EL (cell line): ENCODE measurements around the gene FCHO2.

ENCODE experiments used
- DNase-seq: peaks from one replicate; pipeline ENCODE4 v3.0.0-alpha.2; 2016

Gene FCHO2

DNA sequence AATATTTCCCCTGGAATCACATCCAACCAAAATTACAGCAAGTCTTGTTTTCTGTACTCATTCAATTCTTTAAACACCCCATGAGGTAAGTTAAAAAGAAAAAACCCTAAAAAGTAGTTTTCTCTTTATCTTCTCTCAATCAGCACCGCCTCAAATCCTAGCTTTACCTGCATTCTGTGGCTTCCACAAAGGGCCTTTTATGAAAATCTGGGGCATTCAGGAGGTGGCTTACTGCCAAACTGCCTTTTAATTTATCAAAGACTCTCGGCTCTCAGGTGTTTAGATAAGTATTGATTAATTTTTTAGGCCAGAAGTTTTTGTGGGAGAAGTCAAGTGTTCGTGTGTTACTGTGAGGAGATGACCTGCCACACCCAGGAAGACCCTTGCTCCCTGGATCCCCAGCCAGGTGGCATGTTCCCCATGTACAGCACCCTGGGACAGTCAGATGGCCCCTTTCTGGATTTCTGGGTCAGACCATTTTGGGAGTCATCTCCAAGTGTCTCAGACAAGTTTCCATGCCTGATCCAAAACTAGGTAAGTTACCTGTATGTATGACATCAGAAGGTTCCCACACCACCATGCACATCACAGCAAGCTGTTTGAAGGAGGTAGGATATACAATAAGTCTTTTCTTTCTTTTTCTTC lies 158.3 kb downstream of the FCHO2 start:
- DNase-seq, result no peak

DNA sequence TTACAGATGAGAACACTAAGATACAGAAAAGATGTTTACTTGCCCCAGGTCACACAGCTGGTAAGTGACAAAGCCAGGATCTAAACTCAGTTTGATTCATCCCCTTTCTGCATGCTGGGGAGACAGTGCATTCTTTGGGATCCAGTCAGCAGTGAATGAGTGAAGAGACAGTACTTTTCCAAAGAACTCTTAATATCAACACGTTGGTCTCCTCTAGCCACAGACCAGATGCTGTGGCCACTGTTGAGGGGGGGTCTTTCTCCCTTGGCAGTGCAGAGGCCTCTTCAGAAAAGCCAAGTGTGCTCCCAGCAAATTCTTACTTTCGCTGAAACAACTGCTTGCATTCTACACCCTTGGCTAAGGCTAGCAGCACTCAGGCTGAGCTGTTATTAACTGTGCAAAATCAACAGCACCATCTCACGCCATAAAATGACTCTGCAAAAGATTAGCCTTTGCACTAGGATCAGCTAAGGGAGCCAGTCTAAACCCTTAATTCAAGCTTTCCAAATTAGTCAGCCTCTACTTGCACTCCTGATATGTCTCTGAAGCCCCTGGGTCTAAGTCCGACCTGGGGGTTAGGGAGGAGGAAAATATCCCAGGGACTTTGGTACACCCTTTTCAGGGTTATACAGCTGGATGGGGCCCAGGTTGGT lies 159.7 kb downstream of the FCHO2 start:
- DNase-seq, result peak; percentile 90

DNA sequence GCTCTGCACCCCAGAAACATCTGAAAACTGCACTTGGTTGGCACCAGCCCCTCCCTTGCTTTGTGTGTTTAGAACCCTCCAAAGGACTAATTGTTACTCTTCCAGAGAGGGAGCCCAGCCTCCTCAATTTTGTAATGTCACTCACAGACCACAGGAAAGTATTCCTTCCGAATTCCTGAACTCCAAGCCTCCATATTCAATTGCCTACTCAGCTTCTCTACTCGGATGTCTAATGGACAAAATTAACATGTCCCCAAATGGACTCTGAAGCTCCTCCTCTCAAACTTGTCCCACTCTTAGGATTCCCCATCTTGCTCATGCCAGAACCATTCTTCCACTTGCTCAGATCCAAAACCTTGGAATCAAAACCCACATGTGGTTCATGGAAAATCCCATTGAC lies 160.7 kb downstream of the FCHO2 start:
- no peak for DNase-seq

DNA sequence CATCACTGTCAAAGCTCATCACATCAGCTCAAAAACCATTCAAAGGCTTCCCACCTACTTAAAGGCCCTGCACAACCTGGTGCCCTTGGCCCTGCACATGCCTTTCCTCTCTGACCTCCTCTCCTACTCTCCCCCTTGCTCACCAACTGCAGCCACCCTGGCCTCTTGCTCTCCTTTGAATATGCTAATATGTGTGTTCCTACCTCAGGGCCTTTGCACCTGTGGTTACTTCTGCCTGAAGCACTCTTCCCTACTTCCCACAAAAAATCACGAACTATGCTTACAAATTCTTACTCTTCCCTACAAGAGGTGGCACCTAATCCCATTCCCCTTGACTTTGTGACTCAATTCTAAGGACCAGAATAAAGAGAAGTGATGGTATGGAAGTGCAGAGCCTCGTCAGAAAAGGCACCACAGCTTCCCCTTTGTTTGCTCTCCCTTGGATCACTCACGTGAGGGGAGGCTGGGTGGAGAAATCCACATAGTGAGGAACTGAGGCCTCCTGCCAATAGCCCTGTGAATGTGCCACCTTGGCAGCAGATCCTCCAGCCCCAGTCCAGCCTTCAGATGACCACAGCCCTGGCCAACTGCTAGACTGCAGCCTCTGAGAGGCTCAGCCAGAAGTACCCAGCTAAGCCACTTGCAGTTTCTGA lies 161.4 kb downstream of the FCHO2 start:
- DNase-seq, result no peak

DNA sequence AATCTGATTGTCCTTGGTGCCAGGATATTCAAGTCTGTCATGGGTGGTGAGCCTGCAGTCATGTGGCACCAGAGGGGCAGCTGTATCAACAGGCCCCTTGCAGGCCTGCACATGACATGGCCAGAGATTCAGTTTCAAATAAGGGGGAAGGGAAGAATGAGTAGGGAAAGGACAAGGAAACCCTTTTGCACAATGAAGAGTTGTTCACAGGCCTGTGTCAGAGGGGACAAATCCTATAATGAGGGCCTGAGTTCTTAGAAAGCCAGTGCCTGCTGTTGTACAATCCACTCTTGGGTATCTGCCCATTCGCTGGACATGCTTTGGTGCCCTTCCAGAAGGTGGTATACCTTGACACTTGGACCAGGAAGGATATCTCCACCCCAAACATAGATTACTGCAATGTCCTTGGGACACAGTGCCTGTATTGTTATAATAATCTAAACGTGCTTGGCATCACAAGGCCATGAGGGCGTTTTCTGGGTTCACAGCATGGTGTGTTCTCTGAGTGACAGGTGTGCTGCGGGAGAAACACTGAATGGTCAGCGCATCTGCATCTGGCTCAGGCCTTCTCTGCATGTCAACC lies 162.6 kb downstream of the FCHO2 start:
- DNase-seq, result no peak

DNA sequence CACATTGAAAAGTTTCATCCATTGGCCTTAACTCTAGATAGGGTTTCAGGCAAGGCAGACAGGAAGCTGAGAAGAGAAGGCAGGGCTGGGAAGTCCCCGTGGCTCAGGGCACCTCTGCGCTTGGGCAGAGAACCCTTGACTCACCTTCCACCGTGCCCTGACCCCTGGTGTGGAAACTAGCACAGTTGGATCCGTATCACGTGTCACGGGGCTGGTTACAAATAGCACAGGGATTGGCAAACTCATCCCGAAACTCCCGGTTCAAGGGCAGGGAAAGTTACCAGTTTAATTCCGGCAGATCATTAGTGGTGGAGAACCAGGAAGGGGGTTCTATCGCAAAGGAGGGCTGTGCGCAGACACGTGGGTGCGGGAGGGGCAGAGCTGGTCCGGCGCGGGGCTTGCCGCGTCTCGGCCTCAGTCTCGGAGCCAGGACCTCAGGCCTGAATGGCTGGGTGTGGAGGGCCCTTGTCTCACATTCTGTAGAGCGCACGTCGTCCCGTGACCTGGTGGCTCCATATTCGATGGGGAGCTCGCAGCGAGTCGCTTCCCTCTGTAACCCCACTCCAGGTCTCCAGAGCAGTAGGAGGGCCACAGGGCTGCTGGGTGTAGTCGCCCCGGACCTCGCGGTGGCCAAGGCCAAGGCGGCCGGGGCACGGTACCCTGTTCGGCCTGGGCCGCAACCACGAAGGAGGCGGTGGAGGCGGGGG lies 163.8 kb downstream of the FCHO2 start:
- no peak for DNase-seq

DNA sequence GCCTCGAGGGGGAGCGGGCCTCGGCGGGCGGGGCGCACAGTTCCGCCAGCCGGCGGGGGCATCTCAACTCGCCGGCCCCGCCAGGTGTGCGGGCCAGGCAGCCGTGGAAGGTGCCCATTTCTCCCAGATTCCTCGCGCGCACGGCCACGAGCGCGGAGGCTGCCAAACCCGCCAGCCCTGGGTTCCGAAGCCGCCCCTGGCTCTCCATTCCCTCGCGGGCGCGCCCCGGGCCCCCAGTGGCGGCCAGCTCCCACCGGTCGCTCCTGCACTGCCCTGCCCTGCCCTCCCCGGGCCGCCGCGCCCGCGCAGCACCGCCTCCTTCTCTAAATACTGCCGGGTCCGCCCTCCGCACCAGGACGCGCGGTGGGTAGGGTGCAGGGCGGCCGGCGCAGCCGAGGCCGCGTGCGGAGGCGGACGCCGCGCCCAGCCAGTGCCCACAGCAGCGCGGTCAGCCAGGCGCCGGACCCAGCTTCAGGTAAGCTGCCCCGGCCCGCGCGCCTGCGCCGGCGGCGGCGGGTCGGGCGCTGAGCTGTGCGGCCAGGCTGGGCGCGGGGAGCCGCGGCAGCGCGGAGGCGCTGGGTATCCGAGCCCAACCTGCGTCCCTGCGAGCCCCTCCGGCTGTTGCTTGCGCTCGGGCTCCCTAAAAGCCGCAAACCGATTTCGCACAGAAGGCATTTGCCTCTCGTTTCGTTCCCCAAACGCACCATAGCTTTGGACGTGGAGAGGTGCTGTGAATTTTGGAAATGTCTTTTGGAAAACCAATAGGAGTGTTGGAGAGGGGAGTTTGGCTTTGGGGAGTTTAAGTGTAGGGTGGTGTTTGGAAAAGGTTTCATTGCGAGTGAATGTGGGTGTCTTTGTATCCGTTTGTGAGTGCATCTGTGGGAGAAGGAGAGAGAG lies 164.6 kb downstream of the FCHO2 start, which contains the start of gene TMEM171:
Gene TMEM171, plus strand, starts transcription at position 354 of the 897 bp plus-strand sequence. CDS start 2,799 bp downstream, outside the sequence.
- peak; percentile 62 for DNase-seq

DNA sequence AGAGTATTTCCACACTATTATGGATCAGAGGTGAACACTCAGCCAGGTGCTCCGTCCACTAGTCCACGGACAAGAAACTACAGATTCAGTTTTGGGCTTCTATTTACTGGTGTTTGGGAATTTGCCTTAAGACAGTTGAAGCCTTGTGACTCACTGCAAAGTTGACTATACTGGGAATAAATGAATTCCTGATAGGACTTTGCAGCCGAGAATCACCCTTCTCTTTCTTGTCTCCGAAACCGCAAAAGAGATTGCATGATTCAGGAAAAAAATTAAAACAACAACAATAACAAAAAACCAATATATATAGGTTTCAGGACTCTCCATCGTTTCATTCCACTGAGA lies 165.2 kb downstream of the FCHO2 start:
- DNase-seq, result peak; percentile 34

DNA sequence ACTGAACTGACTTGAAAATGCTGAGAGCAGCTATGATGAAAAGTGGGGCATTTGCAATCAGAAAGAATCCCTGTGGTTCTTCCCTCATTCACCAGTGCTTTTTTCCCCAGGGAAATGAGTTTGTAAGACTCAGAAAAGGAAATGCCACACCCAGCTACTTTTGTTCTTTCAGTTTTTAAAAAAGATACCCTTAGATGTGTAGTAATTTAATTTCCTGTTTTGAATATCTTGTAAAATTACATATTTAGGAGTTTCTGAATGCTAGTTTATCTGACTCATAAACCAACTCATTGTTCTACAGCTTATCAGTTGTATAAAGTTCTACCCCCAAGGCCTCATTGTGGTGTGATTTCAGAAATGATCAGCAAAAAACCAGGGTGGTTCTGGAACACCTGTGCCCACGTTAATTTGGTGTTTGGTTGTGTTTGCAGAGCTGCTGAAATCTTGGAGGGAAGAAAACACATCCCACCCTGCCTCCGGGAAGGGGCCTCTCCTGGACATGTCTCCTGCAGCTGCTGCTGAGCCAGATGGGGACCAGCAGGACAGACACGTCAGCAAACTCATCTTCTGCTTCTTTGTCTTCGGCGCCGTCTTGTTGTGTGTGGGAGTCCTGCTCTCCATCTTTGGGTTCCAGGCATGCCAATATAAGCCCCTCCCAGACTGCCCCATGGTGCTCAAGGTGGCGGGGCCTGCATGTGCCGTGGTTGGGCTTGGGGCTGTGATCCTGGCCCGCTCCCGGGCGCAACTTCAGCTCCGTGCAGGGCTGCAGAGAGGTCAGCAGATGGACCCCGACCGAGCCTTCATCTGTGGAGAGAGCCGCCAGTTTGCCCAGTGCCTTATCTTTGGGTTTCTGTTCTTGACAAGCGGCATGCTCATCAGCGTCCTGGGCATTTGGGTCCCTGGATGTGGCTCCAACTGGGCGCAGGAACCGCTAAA lies 167.3 kb downstream of the FCHO2 start:
- peak; percentile 61 for DNase-seq

DNA sequence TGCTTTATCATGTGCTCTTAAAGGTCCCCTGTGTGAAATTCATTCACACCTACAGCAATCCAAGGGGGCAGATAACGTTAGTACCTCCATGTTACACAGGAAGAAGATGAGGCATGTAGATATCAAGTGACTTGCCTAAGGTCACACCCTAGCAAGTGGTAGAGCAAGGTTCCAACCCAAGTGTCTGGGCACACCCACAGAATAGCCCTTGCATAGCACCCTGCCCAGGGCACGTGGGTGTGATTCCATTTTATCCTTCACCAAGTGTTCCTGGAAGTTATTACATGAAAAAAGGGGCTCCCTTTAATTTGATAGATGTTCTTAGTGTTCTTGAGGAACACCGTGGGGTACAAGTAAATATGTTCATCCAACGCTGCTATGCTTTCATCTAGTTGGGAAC lies 169.4 kb downstream of the FCHO2 start:
- DNase-seq, result no peak

DNA sequence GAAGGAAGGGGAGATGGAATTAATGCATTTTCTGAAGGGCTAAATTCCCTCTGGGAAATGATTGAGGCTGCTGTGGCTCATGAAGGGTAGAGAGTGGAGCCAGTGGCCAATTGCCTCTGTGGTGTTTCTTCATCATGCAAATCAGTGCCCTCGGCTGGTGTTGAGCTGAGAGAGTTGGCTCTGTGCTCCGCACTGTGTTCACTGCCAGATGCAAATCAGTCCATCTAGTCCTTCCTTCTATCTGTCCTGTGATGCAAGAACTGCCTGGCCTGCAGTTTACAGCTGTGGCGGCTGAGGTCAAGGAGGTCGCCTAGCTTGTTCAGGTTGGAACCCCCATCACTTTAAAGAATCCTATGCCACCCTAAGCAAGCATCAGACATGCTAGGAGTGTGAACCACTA lies 170.5 kb downstream of the FCHO2 start:
- no peak for DNase-seq

DNA sequence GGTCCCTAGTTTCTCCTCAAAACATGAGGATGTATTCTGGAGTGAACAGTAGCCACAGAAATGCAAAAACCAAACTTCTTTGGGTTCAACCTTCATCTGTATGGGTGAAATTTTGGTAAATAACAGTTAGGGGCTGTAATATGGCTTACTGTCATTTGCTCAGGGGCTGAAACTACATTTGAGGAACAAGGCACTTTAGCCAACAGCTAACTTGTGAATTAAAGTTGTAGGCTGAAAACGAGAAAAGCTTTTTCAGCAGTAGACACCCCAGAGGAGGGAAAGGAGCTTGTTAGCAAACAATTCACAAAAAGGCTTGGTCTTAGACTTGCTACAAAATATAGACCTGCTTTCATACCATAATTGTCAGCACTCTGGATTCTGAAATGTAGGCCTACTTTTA lies 171.1 kb downstream of the FCHO2 start:
- no peak for DNase-seq

DNA sequence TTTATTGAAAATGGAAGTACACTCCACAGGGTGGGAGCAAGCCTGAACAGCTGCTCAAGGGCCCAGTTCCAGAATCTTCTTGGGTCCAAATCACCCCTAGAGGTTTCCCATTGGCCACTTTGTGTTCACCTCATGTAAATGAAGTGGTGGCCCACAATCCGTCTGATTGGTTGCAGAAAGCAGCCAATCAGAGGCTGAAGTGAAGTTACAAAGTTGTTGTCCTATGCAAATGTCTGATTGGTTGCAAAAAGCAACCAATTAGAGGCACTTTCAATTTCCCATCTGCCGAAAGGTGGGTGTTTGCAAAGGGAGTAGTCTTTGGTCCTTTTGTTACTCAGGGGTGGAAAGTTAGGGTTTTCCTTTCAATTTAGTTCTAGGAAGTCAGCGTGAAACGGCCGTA lies 173.3 kb downstream of the FCHO2 start:
- DNase-seq, result no peak

DNA sequence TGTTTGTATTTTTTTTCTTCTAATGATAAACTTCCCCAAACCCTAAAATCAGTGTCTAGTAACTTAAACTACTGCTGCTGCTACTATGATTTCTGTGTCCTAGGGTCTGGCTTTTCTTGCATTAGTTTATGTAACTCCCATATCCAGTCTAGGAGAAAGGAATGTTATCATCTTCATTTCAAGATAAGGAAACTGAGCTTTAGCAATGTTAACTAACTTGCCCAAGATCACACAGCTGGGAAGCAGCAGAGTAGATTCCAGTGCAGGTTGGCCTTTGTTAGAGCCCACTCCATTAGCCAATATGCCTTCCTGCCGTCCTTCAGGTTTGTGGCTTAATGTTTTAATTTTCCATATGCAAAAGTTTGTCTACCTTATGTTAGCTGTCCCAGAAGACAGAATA lies 175.0 kb downstream of the FCHO2 start:
- no peak for DNase-seq

DNA sequence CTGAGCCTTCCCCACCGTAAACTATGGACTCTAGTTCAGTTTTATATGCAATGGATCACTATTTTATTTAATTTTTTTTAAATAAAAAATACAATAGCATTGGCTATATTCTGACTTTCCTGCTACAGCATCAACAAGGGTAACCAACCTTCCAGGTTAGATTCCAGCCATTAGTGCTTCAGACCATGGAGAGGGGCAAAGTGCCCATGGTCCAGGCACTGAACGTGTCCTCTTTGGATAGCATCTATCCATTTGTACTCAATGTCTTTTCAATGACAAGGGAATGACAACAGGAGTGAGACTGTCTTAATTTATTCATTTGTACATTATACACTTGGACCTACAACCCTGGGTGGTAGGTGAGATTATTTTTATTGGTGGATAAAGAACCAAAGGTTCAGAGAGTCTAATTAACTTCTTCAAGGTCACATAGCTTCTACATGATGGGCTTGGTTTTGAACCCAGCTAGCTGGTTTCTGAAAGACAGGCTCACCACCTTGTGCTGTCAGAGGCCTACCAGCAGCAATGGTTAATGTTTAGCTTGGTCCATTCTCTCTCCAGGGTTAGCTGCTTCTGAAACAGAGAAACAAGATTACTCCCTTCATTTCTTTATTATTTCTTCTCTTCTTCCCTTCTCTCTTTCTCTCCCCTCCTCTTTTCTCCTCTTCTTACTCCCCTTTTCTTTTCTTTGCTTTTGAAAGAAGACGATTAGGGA lies 176.0 kb downstream of the FCHO2 start:
- no peak for DNase-seq

DNA sequence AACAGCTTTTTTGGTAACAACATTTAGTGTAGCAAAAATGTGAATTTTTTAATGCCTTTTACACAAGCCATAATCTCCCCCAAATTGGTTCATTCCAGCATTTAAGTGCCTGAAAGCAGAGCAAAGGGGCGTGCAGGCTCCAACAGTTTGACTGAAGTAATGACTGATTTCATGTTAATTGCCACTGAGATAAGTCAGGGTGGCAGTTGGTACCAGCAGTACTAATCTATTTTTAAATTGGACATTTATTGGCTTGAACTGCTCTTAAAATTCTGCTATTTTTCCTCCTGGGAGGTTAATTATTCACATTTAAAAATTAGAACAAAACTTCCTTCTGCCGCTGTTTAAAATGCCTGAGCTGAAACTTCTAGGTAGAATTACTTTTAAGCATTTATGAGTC lies 176.9 kb downstream of the FCHO2 start:
- no peak for DNase-seq

DNA sequence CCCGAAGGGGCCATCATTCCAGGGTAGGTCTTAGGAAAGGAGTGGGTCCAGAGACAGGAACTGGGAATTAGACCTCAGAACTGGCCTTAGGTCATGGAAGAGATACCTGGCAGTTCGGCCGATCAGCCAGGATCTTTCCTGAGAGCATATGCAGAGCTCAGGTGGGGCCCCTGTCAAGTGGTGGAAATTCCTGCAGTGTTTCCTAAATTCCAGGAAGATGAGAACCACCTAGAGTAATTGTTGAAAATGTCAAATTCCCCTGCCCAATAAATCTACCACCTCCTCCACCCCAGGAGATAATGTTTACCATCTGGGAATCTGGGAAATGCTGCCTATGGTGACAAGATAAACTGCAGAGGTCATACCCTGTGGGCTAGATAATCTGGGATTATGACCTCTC lies 179.2 kb downstream of the FCHO2 start:
- DNase-seq, result no peak

DNA sequence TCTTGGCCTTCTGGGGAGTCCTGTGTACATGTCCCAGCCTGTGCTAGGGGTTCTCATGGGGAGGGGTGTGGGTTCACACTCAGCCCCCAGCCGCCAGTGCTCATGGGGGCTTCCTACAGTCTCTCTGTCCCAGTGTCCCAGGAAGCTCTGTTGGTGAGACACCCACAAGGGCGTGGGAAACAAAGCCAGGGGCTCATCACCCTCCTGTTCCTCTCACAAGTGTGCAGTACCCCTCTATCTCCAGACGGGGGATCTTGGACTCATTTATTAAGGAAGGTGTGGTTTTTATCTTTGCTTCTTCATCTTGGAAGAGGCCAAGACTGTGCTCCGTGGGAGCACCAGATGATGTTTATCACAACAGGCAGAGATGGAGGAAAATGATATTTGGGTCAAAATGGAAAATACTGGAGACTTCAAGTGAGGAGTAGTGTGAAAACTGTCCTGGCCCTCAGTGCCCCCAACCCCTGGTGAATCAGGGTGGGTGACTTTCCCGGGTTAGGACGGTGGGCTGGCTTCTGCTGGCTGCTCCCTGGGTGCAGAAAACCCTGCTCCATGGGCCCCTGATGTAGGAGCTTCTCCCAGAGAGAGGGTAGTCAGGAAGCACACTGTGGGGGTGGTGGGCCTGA lies 179.7 kb downstream of the FCHO2 start:
- DNase-seq, result peak; percentile 69

DNA sequence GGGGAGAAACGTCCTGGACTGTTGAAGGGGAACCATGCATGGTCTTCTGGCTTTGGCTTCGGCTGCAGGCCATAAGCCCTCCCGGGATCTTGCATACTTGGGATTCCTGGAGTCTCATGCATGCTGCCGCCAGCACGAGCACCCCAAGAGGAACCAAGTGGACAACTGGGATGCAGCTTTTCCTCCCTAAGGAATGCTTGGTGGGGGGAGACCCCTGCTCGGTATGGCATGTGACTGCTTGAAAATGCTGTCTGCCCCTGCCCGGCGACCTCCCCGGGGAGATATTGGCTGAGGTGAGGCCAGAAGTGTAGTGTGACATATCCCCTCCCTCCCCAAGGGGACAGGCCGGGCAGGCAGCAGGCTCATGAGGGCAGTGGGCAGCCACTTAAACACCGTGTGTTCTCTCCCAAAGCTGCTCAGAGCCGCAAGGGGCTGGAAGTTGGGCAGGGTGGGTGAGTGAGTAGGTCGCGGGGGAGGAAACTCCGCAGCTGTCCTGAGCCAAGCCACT lies 180.3 kb downstream of the FCHO2 start:
- DNase-seq, result peak; percentile 68
